Osteoblast (primary cell): ENCODE measurements around the gene TSSC4. TPM values are rescaled to one million over a fixed set of nuclear protein-coding genes. Genes with fewer than 3 reads are reported as not detected.

Experiments used
- DNase-seq: peaks from one replicate; pipeline ENCODE4 v3.0.0; 2011; ENCODE audit warnings: low spot score, mixed read lengths; ENCODE audit not compliant: insufficient read length; ENCODE audit errors: missing footprints
- H2AFZ ChIP-seq: 2 replicates; pipeline ENCODE4 v1.6.0; 2011; ENCODE audit warnings: mild to moderate bottlenecking, low read length
- H3K27ac ChIP-seq: 2 replicates; pipeline ENCODE4 v1.5.1; 2011; ENCODE audit warnings: mild to moderate bottlenecking, low read depth, low read length, moderate library complexity
- H3K27me3 ChIP-seq: 2 replicates; pipeline ENCODE4 v1.6.0; 2012; ENCODE audit warnings: mild to moderate bottlenecking, control low read depth, inconsistent platforms, low read length, moderate library complexity; ENCODE audit not compliant: insufficient read depth
- H3K36me3 ChIP-seq: 2 replicates; pipeline ENCODE4 v1.5.1; 2011; ENCODE audit warnings: mild to moderate bottlenecking, low read length, control low read depth, moderate library complexity; ENCODE audit not compliant: insufficient read depth
- H3K4me1 ChIP-seq: 2 replicates; pipeline ENCODE4 v1.5.1; 2011; ENCODE audit warnings: mild to moderate bottlenecking, low read length, control low read depth, moderate library complexity; ENCODE audit not compliant: insufficient read depth
- H3K4me2 ChIP-seq: 2 replicates; pipeline ENCODE4 v1.6.0; 2011; ENCODE audit warnings: mild to moderate bottlenecking, low read length; ENCODE audit not compliant: insufficient read depth
- H3K4me3 ChIP-seq: fragments of 200-600 bp; sonication (generic); 3 replicates; pipeline ENCODE4 v1.5.1; 2012; ENCODE audit warnings: mild to moderate bottlenecking, low read length, inconsistent platforms; ENCODE audit not compliant: insufficient read depth
- H3K79me2 ChIP-seq: 2 replicates; pipeline ENCODE4 v1.6.0; 2012; ENCODE audit warnings: mild to moderate bottlenecking, low read length, control low read depth, inconsistent platforms; ENCODE audit not compliant: insufficient read depth
- H3K9me3 ChIP-seq: 2 replicates; pipeline ENCODE4 v1.5.1; 2011; ENCODE audit warnings: low read depth, low read length, control low read depth
- H4K20me1 ChIP-seq: 2 replicates; pipeline ENCODE4 v1.6.0; 2012; ENCODE audit warnings: mild to moderate bottlenecking, low read length, control low read depth; ENCODE audit not compliant: insufficient read depth
- total RNA-seq: library from RNA; depleted of rRNA; stranded (reverse); fragments of >200 nt; gene quantifications from 2 replicates; pipeline ENCODE4 v1.2.3, GENCODE V29; 2012
- TF ChIP-seq, protein P1 (sequence below): IDR thresholded peaks from 2 replicates; pipeline ENCODE4 v1.5.1; 2011; ENCODE audit warnings: mild to moderate bottlenecking, low read depth, low read length, moderate library complexity; ENCODE audit errors: extremely low read depth

TSSC4 gene
- total RNA-seq, 1 donor = 46.7 TPM

DNA sequence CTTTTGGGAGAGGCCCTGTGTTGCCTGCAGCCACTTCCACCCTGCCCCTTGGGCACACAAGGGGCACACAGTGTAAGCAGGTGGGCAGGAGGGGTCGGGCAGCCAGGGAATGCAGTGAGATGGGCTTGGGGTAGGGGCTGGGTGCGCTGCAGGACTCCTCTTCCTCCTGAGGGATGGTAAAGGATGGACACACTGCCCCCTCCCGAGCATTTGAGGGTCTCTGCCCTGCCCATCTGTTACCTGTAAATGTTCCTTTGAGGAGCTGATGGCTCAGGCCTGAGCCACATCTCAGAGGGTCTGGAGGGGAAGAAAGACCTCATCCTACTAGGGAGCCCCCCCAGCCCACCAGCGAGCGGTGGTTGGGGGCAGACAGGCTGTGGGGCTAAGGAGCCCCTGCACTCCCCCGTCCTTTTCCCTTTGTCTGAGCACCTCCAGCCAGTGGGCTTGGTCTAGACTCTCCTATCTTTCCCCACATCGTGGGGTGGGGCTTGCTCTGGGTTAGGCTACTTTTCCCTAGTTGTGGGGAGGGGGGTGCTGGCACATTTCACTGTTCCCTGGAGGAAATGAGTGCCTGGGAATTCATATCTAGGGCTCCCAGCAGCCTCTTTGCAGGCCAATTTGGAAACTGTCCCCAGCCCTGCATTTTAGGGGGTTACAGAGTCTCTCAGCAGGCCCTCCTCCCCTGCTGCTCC, 1.7 kb upstream of the TSSC4 start:
- DNase-seq = no peak
- H3K9me3 ChIP-seq = no peaks in the 10 kb centered on the region
- peaks cover 70% of the 10 kb centered on the region for H3K79me2 ChIP-seq
- H3K36me3 ChIP-seq = peaks cover 25% of the 10 kb centered on the region
- H3K4me2 ChIP-seq = peak overlapping the region; percentile 88
- TF ChIP-seq, protein P1, sequence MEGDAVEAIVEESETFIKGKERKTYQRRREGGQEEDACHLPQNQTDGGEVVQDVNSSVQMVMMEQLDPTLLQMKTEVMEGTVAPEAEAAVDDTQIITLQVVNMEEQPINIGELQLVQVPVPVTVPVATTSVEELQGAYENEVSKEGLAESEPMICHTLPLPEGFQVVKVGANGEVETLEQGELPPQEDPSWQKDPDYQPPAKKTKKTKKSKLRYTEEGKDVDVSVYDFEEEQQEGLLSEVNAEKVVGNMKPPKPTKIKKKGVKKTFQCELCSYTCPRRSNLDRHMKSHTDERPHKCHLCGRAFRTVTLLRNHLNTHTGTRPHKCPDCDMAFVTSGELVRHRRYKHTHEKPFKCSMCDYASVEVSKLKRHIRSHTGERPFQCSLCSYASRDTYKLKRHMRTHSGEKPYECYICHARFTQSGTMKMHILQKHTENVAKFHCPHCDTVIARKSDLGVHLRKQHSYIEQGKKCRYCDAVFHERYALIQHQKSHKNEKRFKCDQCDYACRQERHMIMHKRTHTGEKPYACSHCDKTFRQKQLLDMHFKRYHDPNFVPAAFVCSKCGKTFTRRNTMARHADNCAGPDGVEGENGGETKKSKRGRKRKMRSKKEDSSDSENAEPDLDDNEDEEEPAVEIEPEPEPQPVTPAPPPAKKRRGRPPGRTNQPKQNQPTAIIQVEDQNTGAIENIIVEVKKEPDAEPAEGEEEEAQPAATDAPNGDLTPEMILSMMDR = no peak
- peak overlapping the region; percentile 88 for H3K4me3 ChIP-seq
- peak overlapping the region; percentile 97 for H3K27ac ChIP-seq
- H3K4me1 ChIP-seq = peaks cover 19% of the 10 kb centered on the region
- peaks cover 12% of the 10 kb centered on the region for H4K20me1 ChIP-seq
- no peaks in the 10 kb centered on the region for H3K27me3 ChIP-seq
- no peak overlapping the region for H2AFZ ChIP-seq

DNA sequence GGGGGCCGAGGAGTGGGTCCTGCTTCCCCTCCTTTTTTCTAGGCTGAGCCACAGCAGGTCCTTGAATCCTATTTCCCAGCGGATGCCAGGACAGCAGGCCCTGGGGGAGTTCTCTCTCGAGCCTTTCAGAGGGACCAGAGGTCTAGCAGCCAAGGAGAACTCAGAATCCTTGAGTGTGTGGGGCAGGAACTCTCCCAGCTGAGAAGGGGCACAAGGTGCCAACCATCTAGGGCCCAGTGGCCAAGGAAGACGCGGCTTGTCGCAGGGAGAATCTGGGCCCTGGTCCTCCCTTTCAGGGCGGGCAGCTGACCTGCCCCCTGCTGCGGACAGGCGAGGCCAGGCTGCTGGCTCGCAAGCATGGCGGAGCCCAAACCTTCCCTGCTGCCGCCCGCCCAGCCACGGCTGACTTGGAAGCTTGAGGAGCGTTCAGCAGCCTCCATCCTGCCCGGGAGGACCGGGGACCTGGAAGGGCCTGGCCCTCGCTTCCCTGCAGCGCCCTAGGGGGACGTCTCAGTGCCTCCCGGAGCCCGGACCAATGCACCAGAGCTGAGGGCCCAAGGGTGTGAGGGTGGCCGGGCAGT, 972 bp upstream of the TSSC4 start:
- H4K20me1 ChIP-seq = peaks cover 9% of the 10 kb centered on the region
- H3K4me3 ChIP-seq = peak overlapping the region; percentile 88
- no peaks in the 10 kb centered on the region for H3K9me3 ChIP-seq
- H2AFZ ChIP-seq = peak overlapping the region; percentile 68
- TF ChIP-seq, protein P1 = no peak
- H3K4me2 ChIP-seq = peak overlapping the region; percentile 88
- H3K36me3 ChIP-seq = peaks cover 28% of the 10 kb centered on the region
- H3K4me1 ChIP-seq = peaks cover 19% of the 10 kb centered on the region
- H3K27me3 ChIP-seq = no peaks in the 10 kb centered on the region
- DNase-seq = peak; percentile 92
- peak overlapping the region; percentile 97 for H3K27ac ChIP-seq
- peaks cover 62% of the 10 kb centered on the region for H3K79me2 ChIP-seq

DNA sequence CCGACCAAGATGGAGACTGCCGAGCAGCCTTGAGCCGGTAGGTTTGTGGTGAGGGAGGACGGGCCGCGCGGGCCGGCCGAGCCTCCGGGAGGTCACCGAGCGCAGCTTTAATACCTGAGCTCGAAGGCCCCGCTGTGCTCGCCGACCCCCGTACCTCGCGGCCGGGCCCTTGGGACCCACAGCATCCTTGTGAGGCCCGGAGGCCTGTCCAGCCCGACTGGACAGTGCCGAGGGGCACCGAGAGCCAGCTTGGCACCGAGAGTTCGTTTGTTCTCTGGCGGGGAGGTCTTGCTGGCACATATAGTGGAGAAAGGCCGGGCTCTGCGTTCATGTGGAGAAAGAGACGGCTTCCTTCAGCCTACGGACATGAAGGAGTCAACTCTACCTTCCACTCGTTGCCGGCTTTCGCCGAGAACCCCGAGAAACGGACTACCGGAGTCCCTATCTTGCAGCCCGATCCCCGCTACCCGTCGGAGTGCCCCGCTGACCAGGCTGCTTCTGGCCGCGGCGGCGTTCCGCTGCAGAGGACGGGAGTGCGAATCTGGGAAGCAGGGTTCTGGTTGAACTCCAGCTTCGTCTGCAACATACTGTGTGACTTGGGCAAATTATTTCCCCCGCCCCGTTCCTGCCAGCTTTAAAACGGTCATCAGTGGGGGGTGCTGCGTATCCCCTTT, 349 bp downstream of the TSSC4 start:
- Histone ChIP-seq H3K79me2 (peaks cover 53% of the 10 kb centered on the region), H3K4me1 (peaks cover 19% of the 10 kb centered on the region), H3K27me3 (no peaks in the 10 kb centered on the region), H2AFZ (peak overlapping the region; percentile 75), H3K4me2 (peak overlapping the region; percentile 98), H3K4me3 (peak overlapping the region; percentile 95), H3K27ac (peak overlapping the region; percentile 96), H3K9me3 (no peaks in the 10 kb centered on the region), H4K20me1 (peaks cover 9% of the 10 kb centered on the region), H3K36me3 (peaks cover 28% of the 10 kb centered on the region)
- TF ChIP-seq, protein P1 = no peak
- DNase-seq = no peak
